ENCODE data around the gene MYO18B.

- no peak for TF ChIP-seq ZBTB7A (IDR thresholded peaks at IDR 0.05; ENCODE audit: low read depth)
- TF ChIP-seq CEBPB (IDR thresholded peaks at IDR 0.05) = no peak
- no peak for TF ChIP-seq CREB1 (IDR thresholded peaks at IDR 0.05; ENCODE audit: low read depth)
- no peak for TF ChIP-seq EP300 (IDR thresholded peaks at IDR 0.05; ENCODE audit: borderline replicate concordance)
- TF ChIP-seq YY1 (IDR thresholded peaks at IDR 0.05; ENCODE audit: low read depth) = no peak
- no peak for TF ChIP-seq REST (IDR thresholded peaks at IDR 0.05; ENCODE audit: low read depth)
- TF ChIP-seq EGR1 (IDR thresholded peaks at IDR 0.05) = no peak
- no peak for TF ChIP-seq MAX (IDR thresholded peaks at IDR 0.05)
- no peak for TF ChIP-seq RAD21 (IDR thresholded peaks at IDR 0.05; ENCODE audit: low read depth)
- no peak for TF ChIP-seq TCF12 (IDR thresholded peaks at IDR 0.05; ENCODE audit: low read depth)
- no peak for TF ChIP-seq NFIC (IDR thresholded peaks at IDR 0.05)
Measured at GRCh38 chr22:25835348-25835747, 93.4 kb downstream of the MYO18B start.
